Skeletal muscle cell (primary cell): ENCODE data around the gene B4GALNT4.
"Not testable (repeated sequence)": the region's sequence is repeated elsewhere in the genome, so short reads cannot be mapped to it uniquely, and the experiment has no call there.

Experiments used
- DNase-seq: peaks from one replicate; pipeline ENCODE4 v3.0.0-alpha.2; 2010; ENCODE audit warnings: low read depth
- H3K4me3 ChIP-seq: 2 replicates; pipeline ENCODE4 v1.5.1; 2011; ENCODE audit warnings: low read depth, mild to moderate bottlenecking, control low read depth, low read length, moderate library complexity

Gene B4GALNT4

GRCh38 chr11:369336-370018 lies at the start of gene B4GALNT4:
Gene B4GALNT4, plus strand, starts transcription at chr11:369499. Its CDS starts 305 bp downstream, at chr11:369804.
- H3K4me3 ChIP-seq = peak within 1 kb of the TSS; percentile 53
- DNase-seq = no peak

- peak overlapping the region; percentile 71 for H3K4me3 ChIP-seq
- not testable (repeated sequence) for DNase-seq
Observed at GRCh38 chr11:319888-320273, 49.4 kb upstream of the B4GALNT4 start.

- DNase-seq = no peak
- no peak overlapping the region for H3K4me3 ChIP-seq
Observed at GRCh38 chr11:324156-324555, 45.1 kb upstream of the B4GALNT4 start.

- DNase-seq = not testable (repeated sequence)
Observed at GRCh38 chr11:324593-325517, 44.4 kb upstream of the B4GALNT4 start.

GRCh38 chr11:325796-326591 lies 43.3 kb upstream of the B4GALNT4 start:
- H3K4me3 ChIP-seq = no peak overlapping the region
- no peak for DNase-seq

More at GRCh38 chr11:324593-325517, 44.4 kb upstream of the B4GALNT4 start:
- not testable (repeated sequence) for H3K4me3 ChIP-seq

GRCh38 chr11:326592-326841 lies 42.8 kb upstream of the B4GALNT4 start:
- no peak overlapping the region for H3K4me3 ChIP-seq
- DNase-seq = no peak

GRCh38 chr11:326842-327580 lies 42.3 kb upstream of the B4GALNT4 start:
- no peak for DNase-seq
- no peak overlapping the region for H3K4me3 ChIP-seq

GRCh38 chr11:327581-327923 lies 41.7 kb upstream of the B4GALNT4 start:
- no peak for DNase-seq
- no peak overlapping the region for H3K4me3 ChIP-seq

- no peak for DNase-seq
- H3K4me3 ChIP-seq = no peak overlapping the region
Observed at GRCh38 chr11:328012-328411, 41.3 kb upstream of the B4GALNT4 start.

- H3K4me3 ChIP-seq, DNase-seq: not testable (repeated sequence)
Observed at GRCh38 chr11:328516-329100, 40.7 kb upstream of the B4GALNT4 start.

- H3K4me3 ChIP-seq = no peak overlapping the region
- DNase-seq = no peak
Observed at GRCh38 chr11:329886-330253, 39.4 kb upstream of the B4GALNT4 start.

- no peak for DNase-seq
- H3K4me3 ChIP-seq = no peak overlapping the region
Observed at GRCh38 chr11:330307-330693, 39.0 kb upstream of the B4GALNT4 start.

- DNase-seq = no peak
- H3K4me3 ChIP-seq = no peak overlapping the region
Observed at GRCh38 chr11:330694-331357, 38.5 kb upstream of the B4GALNT4 start.

- H3K4me3 ChIP-seq = no peak overlapping the region
Observed at GRCh38 chr11:331358-332060, 37.8 kb upstream of the B4GALNT4 start.

GRCh38 chr11:332651-333480 lies 36.4 kb upstream of the B4GALNT4 start:
- no peak overlapping the region for H3K4me3 ChIP-seq

More at GRCh38 chr11:331358-332060, 37.8 kb upstream of the B4GALNT4 start:
- no peak for DNase-seq

GRCh38 chr11:333616-334263 lies 35.6 kb upstream of the B4GALNT4 start:
- not testable (repeated sequence) for DNase-seq, H3K4me3 ChIP-seq

More at GRCh38 chr11:332651-333480, 36.4 kb upstream of the B4GALNT4 start:
- no peak for DNase-seq
